Measurements from ENCODE around the gene BHLHA9.
"Not testable (repeated sequence)": the region's sequence is repeated elsewhere in the genome, so short reads cannot be mapped to it uniquely, and the experiment has no call there.

Gene BHLHA9

DNA sequence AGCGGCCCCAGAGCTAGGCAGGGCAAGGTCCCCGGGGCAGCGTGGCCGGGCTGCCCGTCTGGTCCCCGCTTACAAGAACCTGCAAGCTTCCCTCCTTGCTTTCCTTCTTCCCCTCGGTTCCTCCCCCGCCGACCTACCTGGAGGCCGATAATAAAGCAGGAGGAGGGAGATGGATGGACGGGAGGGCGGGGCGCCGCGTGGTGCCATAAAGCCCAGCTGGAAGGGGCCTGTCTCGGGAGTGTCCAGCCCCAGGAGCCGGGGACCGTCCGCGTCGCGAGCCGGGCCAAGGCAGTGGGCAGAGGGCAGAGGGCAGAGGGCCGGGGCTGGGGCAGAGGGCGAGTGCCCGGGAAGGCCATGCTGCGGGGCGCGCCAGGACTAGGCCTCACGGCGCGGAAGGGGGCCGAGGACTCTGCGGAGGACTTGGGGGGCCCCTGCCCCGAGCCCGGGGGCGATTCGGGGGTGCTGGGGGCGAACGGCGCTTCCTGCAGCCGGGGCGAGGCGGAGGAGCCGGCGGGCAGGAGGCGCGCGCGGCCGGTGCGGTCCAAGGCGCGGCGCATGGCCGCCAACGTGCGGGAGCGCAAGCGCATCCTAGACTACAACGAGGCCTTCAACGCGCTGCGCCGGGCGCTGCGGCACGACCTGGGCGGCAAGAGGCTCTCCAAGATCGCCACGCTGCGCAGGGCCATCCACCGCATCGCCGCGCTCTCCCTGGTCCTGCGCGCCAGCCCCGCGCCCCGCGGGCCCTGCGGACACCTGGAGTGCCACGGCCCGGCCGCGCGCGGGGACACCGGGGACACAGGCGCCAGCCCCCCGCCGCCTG is at the start of gene BHLHA9:
Gene BHLHA9 (plus strand): TSS at position 235 of the 820 bp plus-strand sequence. CDS start 120 bp downstream, at position 355.
- no peak for FAIRE-seq

DNA sequence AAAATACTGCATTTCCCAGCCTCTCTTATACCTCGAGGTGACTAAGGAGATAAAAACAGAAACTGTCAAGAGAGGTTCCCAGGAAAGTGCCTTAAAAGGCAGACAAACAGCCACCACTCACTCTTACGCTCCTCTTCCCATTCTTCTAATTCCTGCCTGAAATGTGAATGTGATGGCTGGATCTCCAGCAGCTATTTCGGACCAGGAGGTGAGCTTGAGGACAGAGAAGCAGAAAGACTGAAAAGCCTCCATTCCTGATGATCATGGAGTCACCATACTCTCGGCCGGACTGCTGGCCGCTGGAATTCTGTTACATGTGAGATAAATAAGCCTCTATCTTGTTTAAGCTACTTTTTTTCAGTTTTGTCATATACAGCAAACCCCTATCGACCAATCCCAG is 49.0 kb upstream of the BHLHA9 start:
- FAIRE-seq = no peak

- FAIRE-seq = no peak
Observed at GRCh38 chr17:1222321-1222720, 47.9 kb upstream of the BHLHA9 start.

- no peak for FAIRE-seq
Observed at GRCh38 chr17:1223662-1224061, 46.6 kb upstream of the BHLHA9 start.

GRCh38 chr17:1224330-1224729 is 45.9 kb upstream of the BHLHA9 start:
- FAIRE-seq = no peak

DNA sequence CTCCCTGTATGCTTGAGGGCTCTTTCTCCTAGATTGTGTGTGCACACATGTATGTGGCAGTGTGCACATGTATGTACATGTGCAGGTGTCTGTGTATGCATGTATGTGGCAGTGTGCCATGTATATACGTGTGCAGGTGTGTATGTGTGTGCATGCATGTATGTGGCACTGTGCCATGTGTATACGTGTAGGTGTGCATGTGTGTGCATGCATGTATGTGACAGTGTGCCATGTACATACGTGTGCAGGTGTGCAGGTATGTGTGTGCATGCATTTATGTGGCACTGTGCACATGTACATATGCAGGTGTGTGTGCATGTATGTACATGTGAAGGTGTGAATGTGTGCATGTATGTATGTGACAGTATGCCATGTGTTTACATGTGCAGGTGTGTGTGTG is 43.9 kb upstream of the BHLHA9 start:
- no peak for FAIRE-seq

- FAIRE-seq = no peak
Observed at GRCh38 chr17:1227365-1227764, 42.9 kb upstream of the BHLHA9 start.

- FAIRE-seq = no peak
Observed at GRCh38 chr17:1227917-1228780, 42.1 kb upstream of the BHLHA9 start.

DNA sequence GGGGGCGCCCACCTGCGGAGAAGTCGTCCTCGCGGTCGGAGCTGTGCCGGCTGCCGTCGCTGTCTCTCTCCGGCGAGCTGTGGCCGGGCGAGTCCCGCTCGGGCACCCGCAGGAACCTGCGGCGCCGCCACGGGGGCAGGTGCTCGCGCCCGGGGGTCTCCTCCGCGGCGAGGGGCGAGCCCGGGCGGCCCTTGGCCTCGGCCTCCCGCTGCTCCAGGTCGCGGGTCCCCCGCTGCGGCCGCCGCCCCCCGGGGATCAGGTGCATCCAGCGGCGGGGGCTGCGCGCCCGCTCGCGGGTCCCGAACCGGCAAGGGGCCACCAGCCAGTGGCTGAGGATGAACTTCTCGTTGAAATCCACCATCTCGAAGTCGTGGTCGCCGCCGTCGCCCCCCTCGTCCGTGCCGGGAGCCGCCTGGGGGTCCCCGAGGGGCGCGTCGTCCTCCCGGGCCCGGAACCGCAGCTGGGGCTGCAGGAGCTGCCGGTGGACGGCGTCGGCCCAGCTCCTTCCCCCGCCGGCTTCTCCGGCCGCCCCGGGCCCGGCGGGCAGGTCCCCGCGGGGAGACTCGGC is 41.4 kb upstream of the BHLHA9 start:
- FAIRE-seq = no peak

GRCh38 chr17:1229349-1229899 is 40.8 kb upstream of the BHLHA9 start:
- FAIRE-seq = no peak

GRCh38 chr17:1229900-1230501 is 40.2 kb upstream of the BHLHA9 start:
- no peak for FAIRE-seq

DNA sequence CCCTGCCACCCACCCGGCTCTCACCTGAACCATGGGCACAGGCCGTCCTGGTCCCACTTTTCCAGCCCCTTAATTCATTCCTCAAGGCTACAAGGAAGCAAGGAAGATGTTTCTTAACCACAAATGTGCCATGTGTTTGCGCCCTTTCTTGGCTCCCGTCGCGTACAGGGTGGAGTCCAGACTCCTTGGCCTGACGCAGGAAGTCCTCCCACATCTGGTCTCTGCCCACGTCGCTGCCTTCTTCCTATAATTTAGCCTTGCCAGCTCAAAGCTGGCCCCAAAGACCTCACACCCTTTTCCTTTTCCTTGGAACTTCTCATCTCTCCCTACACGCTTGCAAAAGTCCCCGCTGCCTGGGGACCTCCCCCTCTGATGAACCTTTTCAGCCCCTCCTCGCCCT is 38.8 kb upstream of the BHLHA9 start:
- FAIRE-seq = no peak

- FAIRE-seq = no peak
Observed at GRCh38 chr17:1232331-1232730, 37.9 kb upstream of the BHLHA9 start.

DNA sequence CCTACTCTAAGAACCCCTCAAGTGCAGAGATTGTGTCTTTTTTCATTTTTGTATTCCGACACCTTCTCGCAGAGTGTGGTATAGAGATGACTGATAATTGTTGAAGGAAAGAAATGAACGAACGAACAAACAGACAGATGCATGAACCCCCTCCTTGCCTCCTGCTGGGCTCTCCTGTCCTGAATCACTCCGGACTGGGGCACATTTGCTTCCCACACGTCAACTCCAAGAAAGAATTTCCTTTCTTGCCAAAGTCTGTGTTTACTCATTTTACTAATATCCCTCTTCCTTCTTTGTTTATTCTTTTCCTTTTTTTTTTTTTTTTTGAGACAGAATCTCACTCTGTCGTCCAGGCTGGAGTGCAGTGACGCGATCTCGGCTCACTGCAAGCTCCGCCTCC is 37.5 kb upstream of the BHLHA9 start:
- no peak for FAIRE-seq

GRCh38 chr17:1234455-1234854 is 35.8 kb upstream of the BHLHA9 start:
- FAIRE-seq = no peak

GRCh38 chr17:1237471-1237870 is 32.8 kb upstream of the BHLHA9 start:
- FAIRE-seq = no peak

- no peak for FAIRE-seq
Observed at GRCh38 chr17:1239210-1239609, 31.0 kb upstream of the BHLHA9 start.

DNA sequence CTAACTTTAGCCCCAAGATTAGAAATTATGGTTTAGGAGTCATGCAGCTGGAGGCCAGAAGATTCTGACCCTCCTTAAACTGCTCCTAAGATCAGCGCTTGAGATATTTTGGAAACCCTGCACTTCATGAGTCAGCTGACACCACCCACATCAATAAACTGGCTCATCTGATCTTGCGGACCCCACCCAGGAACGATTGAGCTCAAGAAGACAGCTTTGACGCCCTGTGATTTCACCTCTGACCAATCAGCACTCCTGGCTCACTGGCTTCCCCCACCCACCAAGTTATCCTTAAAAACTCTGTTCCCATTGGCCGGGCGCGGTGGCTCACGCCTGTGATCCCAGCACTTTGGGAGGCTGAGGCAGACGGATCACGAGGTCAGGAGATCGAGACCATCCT is 29.8 kb upstream of the BHLHA9 start:
- FAIRE-seq = not testable (repeated sequence)

DNA sequence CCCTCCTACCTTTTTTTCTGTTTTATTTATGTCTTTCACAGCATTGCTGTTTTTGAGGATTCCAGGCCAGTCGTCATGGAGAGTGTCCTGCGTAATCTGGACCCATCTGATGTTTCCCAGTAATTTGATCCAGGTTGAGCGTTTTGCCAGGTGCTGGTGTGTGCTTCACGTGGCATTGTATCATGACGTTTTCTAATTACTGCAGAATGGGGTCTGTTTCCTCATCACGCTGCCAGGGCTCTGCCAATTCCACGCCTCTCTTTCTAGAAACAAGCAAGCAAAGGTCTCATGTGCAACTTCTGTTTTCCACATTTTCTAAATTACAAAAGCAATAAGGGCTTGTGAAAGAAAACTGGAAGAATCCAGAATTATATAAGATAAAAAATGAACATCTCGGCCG is 28.3 kb upstream of the BHLHA9 start:
- FAIRE-seq = no peak

DNA sequence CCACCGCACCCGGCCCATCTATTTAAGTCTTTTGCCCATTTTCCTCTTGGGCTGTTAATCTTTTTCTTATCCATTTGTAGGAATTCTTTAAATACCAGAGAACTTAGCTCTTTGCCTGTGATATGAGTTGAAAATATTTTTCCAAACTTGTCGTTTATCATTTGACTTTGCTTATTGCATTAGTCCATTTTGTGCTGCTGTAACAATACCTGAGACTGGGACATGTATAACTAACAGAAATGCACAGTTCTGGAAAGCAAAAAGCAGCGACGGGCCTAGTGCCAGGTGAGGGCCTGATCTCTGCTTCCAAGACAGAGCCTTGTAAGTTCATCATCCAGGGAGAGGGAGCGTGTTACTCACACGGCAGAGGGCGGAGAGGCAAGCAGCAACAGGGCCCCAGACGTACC is 25.6 kb upstream of the BHLHA9 start:
- FAIRE-seq = no peak

GRCh38 chr17:1251866-1252608 is 18.2 kb upstream of the BHLHA9 start:
- FAIRE-seq = no peak

DNA sequence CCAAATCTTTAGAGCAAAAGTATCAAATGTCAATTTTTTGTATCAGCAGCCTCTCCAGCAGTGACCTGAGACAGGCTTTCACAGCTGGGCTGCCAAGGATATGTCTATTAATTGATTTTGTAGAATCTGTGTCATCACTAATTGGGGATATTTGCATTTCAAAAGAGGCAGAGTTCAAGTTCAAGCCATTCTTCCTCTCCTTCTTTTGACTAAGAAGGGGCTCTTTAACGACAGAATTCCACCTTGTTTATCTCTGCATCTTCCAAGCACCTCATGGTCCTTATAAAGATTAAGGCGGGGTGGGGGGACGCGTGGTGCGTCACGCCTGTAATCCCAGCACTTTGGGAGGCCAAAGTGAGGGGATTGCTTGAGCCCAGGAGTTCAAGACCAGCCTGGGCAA is 15.2 kb upstream of the BHLHA9 start:
- no peak for FAIRE-seq

Measured in A204.1 (cell line).